SU-DHL-6 (cell line): ENCODE measurements around the gene CFAP97D2.

Experiments used
- H2AFZ ChIP-seq: fragments of 200-600 bp; sonication (generic); 2 replicates; pipeline ENCODE4 v1.6.1; 2014; ENCODE audit warnings: low read depth, mild to moderate bottlenecking, moderate library complexity, mixed read lengths, antibody characterized with exemption, low read length; ENCODE audit not compliant: severe bottlenecking
- H3F3A ChIP-seq: fragments of 200-600 bp; shearing (Covaris generic); 2 replicates; pipeline ENCODE4 v1.6.0; 2016; ENCODE audit warnings: antibody characterized with exemption, mild to moderate bottlenecking; ENCODE audit not compliant: insufficient read depth
- H3K27ac ChIP-seq: fragments of 200-600 bp; sonication (generic); 2 replicates; pipeline ENCODE4 v1.5.1; 2016; ENCODE audit warnings: low read depth, mild to moderate bottlenecking, low read length, moderate library complexity, mixed read lengths
- H3K27me3 ChIP-seq: fragments of 200-600 bp; sonication (generic), shearing (Covaris generic); 2 replicates; pipeline ENCODE4 v1.6.0; 2014; ENCODE audit warnings: mild to moderate bottlenecking, low read length
- H3K36me3 ChIP-seq: fragments of 200-600 bp; sonication (generic); 2 replicates; pipeline ENCODE4 v1.6.1; 2014; ENCODE audit warnings: mild to moderate bottlenecking, low read length, mixed read lengths
- H3K4me2 ChIP-seq: fragments of 300-600, 200-600 bp; shearing (Covaris generic), sonication (generic); 2 replicates; pipeline ENCODE4 v1.6.0; 2014; ENCODE audit warnings: low read length, low read depth, mild to moderate bottlenecking; ENCODE audit not compliant: poor library complexity, severe bottlenecking
- H3K4me3 ChIP-seq: fragments of 200-600 bp; sonication (generic); 2 replicates; pipeline ENCODE4 v1.5.1; 2014; ENCODE audit warnings: antibody characterized with exemption, low read length, mild to moderate bottlenecking, mixed read lengths; ENCODE audit not compliant: insufficient read depth, poor library complexity, severe bottlenecking
- H3K79me2 ChIP-seq: fragments of 200-600 bp; sonication (generic); 2 replicates; pipeline ENCODE4 v1.6.1; 2014; ENCODE audit warnings: mild to moderate bottlenecking, low read length, moderate library complexity; ENCODE audit not compliant: insufficient read depth
- H3K9ac ChIP-seq: fragments of 200-600 bp; sonication (generic); 2 replicates; pipeline ENCODE4 v1.7.0; 2014; ENCODE audit warnings: mild to moderate bottlenecking, low read length
- H3K9me2 ChIP-seq: fragments of 200-600 bp; sonication (generic); replicated peaks from 2 replicates; pipeline ENCODE4 v1.6.1; 2014; ENCODE audit warnings: low read length; ENCODE audit not compliant: insufficient read depth
- H3K9me3 ChIP-seq: fragments of 200-600 bp; sonication (generic); 2 replicates; pipeline ENCODE4 v1.6.1; 2014; ENCODE audit warnings: low read length, mixed read lengths; ENCODE audit not compliant: insufficient read depth
- H4K20me1 ChIP-seq: fragments of 200-600 bp; sonication (generic); 2 replicates; pipeline ENCODE4 v1.6.1; 2014; ENCODE audit warnings: low read depth, mild to moderate bottlenecking, antibody characterized with exemption, low read length, moderate library complexity, mixed read lengths
- CTCF ChIP-seq: fragments of 200-600 bp; sonication (generic); IDR thresholded peaks from one replicate; pipeline ENCODE4 v1.5.1; 2017; ENCODE audit warnings: antibody characterized with exemption, mild to moderate bottlenecking, low read length, moderate library complexity; ENCODE audit not compliant: insufficient read depth, poor library complexity, severe bottlenecking
- EZH2phosphoT487 ChIP-seq: fragments of 200-600 bp; sonication (generic), shearing (Covaris generic); conservative IDR thresholded peaks from 2 replicates; pipeline ENCODE4 v1.6.1; 2018; ENCODE audit warnings: mild to moderate bottlenecking, antibody characterized with exemption, low read length, moderate library complexity, mixed read lengths

CFAP97D2 gene

GRCh38 chr13:114164053-114164452, 15.0 kb upstream of the CFAP97D2 start:
- Histone ChIP-seq H3K9me2 (no peaks in the 10 kb centered on the region), H3K9ac (no peak overlapping the region), H3K27me3 (no peaks in the 10 kb centered on the region), H2AFZ (no peak overlapping the region), H3K36me3 (no peaks in the 10 kb centered on the region), H4K20me1 (no peaks in the 10 kb centered on the region), H3K9me3 (no peaks in the 10 kb centered on the region), H3K4me2 (no peak overlapping the region), H3K4me3 (no peak overlapping the region), H3K79me2 (no peaks in the 10 kb centered on the region), H3K27ac (no peak overlapping the region), H3F3A (no peaks in the 10 kb centered on the region)
- TF ChIP-seq EZH2phosphoT487, result no peak
- no peak for TF ChIP-seq CTCF

- H2AFZ ChIP-seq, result no peak overlapping the region
- no peak overlapping the region for H3K4me2 ChIP-seq
- H3K9ac ChIP-seq, result no peak overlapping the region
- no peak overlapping the region for H3K4me3 ChIP-seq
- no peaks in the 10 kb centered on the region for H3K36me3 ChIP-seq
- H3K27me3 ChIP-seq, result no peaks in the 10 kb centered on the region
- TF ChIP-seq CTCF, result no peak
- TF ChIP-seq EZH2phosphoT487, result no peak
- H3K79me2 ChIP-seq, result no peaks in the 10 kb centered on the region
- no peaks in the 10 kb centered on the region for H4K20me1 ChIP-seq
- no peaks in the 10 kb centered on the region for H3K9me3 ChIP-seq
- no peaks in the 10 kb centered on the region for H3K9me2 ChIP-seq
- no peaks in the 10 kb centered on the region for H3F3A ChIP-seq
- no peak overlapping the region for H3K27ac ChIP-seq
Observed at GRCh38 chr13:114164681-114165429, 14.2 kb upstream of the CFAP97D2 start.

- no peak overlapping the region for H3K9ac ChIP-seq
- no peak overlapping the region for H3K4me3 ChIP-seq
- no peak overlapping the region for H3K4me2 ChIP-seq
- H2AFZ ChIP-seq, result no peak overlapping the region
- no peaks in the 10 kb centered on the region for H3K27me3 ChIP-seq
- H4K20me1 ChIP-seq, result no peaks in the 10 kb centered on the region
- TF ChIP-seq CTCF (no peak), EZH2phosphoT487 (no peak)
- no peaks in the 10 kb centered on the region for H3K79me2 ChIP-seq
- no peak overlapping the region for H3K27ac ChIP-seq
- H3F3A ChIP-seq, result no peaks in the 10 kb centered on the region
- no peaks in the 10 kb centered on the region for H3K36me3 ChIP-seq
- H3K9me2 ChIP-seq, result no peaks in the 10 kb centered on the region
- H3K9me3 ChIP-seq, result no peaks in the 10 kb centered on the region
Observed at GRCh38 chr13:114166381-114167131, 12.5 kb upstream of the CFAP97D2 start.
